Spleen (tissue), 11 donors: Measurements from ENCODE around the gene SUCLG2. TPM values are rescaled to one million over a fixed set of nuclear protein-coding genes. Genes with fewer than 3 reads are reported as not detected.
A peak's percentile ranks its signal among the peaks of the same experiment; 100 is the strongest.

Experiments used
- DNase-seq: peaks from one replicate; pipeline ENCODE4 v3.0.0-alpha.2; 2020
- H3K27ac ChIP-seq, 8 donors: fragments of 200-600 bp; sonication (generic) in 7 of 8; 1 replicate in 4 of 8; 2 replicates in 4 of 8; pipeline versions ENCODE4 v1.5.0 to v1.8.0; 2016 to 2021; ENCODE audit warnings: inconsistent platforms in 4 of 8, mild to moderate bottlenecking in 4 of 8, moderate library complexity in 1 of 8
- H3K27me3 ChIP-seq, 7 donors: fragments of 200-600 bp; sonication (generic) in 6 of 7; replicated peaks in 1 of 7; 1 replicate in 4 of 7; 2 replicates in 3 of 7; pipeline versions ENCODE4 v1.5.0 to v1.8.0; 2016 to 2021; ENCODE audit warnings: inconsistent platforms in 3 of 7, mild to moderate bottlenecking in 1 of 7
- H3K36me3 ChIP-seq, 6 donors: fragments of 200-600 bp; sonication (generic) in 5 of 6; 1 replicate in 4 of 6; 2 replicates in 2 of 6; pipeline versions ENCODE4 v1.5.0 to v1.8.0; 2016 to 2021; ENCODE audit warnings: inconsistent platforms in 2 of 6
- H3K4me1 ChIP-seq, 6 donors: fragments of 200-600 bp; sonication (generic) in 5 of 6; 1 replicate in 3 of 6; 2 replicates in 3 of 6; pipeline versions ENCODE4 v1.5.0 to v1.8.0; 2016 to 2021; ENCODE audit warnings: inconsistent platforms in 3 of 6
- H3K4me3 ChIP-seq, 8 donors: fragments of 200-600 bp; sonication (generic) in 7 of 8; 1 replicate in 4 of 8; 2 replicates in 4 of 8; pipeline versions ENCODE4 v1.5.0 to v1.8.0; 2016 to 2021; ENCODE audit warnings: inconsistent platforms in 4 of 8, mild to moderate bottlenecking in 4 of 8, moderate library complexity in 2 of 8
- H3K9me3 ChIP-seq, 8 donors: fragments of 200-600 bp; sonication (generic) in 7 of 8; 1 replicate in 4 of 8; 2 replicates in 4 of 8; pipeline versions ENCODE4 v1.5.0 to v1.8.0; 2016 to 2021; ENCODE audit warnings: inconsistent platforms in 4 of 8
- POLR2A ChIP-seq, 3 donors: fragments of 450-650 bp; IDR thresholded peaks; one replicate each; pipeline ENCODE4 v1.5.1; 2017; ENCODE audit warnings: antibody characterized with exemption in 3 of 3, mild to moderate bottlenecking in 1 of 3
- POLR2AphosphoS5 ChIP-seq, 3 donors: sonication (generic); formaldehyde crosslinking; IDR thresholded peaks; one replicate each; pipeline ENCODE4 v1.5.1; 2017; ENCODE audit warnings: antibody characterized with exemption in 3 of 3
- WGBS, 5 donors: extraction: QIAGEN DNeasy Blood & Tissue Kit in 3 of 5; methylation state at CpG; one replicate each; pipeline versions ENCODE4 v1.1.5 to v1.1.7; 2013 to 2018; 5-methylcytosine and 5-hydroxymethylcytosine counted together
- intact Hi-C: fragments of 100-400 bp; cut with DNase I; formaldehyde crosslinking; loops from one replicate; pipeline ENCODE4 v1.15.0; 2023; ENCODE audit warnings: low total_unique reads
- polyA plus RNA-seq, 3 donors: library from polyadenylated mRNA; stranded (reverse); fragments of 200-250 nt; gene quantifications; one replicate each; pipeline ENCODE4 v1.2.1, GENCODE V29; 2013
- total RNA-seq, 7 donors: library from RNA; depleted of rRNA in 3 of 7; stranded (reverse); fragments of >200 nt in 3 of 7; fragmentation: NEBNext Ultra II Directional in 4 of 7; extraction: Animal tissue kit (Norgen Biotek cat#: 25700) in 4 of 7; gene quantifications; one replicate each; pipeline versions ENCODE4 v1.1.0 to v1.2.1, GENCODE V29; 2016 to 2021
- TF ChIP-seq, protein P1 (sequence below), 11 experiments: fragments of 200-600 bp in 7 of 11; fragments of 450-650 bp in 4 of 11; sonication (generic) in 4 of 11; IDR thresholded peaks in 8 of 11; conservative IDR thresholded peaks in 3 of 11; 1 replicate in 7 of 11; 2 replicates in 4 of 11; pipeline versions ENCODE4 v1.4.0 to v1.8.0; 2016 to 2021; ENCODE audit warnings: antibody characterized with exemption in 11 of 11, inconsistent platforms in 4 of 11, mild to moderate bottlenecking in 1 of 11
- donor health status: healthy with polysubstance abuse.
- donor health status: DM: no; HTN: no; CAD: no; lungs with moderate emphysema.
- donor health status: DM: no; HTN: no; CAD: no.
- donor health status: Bipolar disorder and iron deficiency.
- donor health status: healthy.
- donor health status: DM: no; HTN: no; CAD: no.
- donor health status: DM: yes; HTN: yes; CAD: no.

The SUCLG2 gene
- total and polyA plus RNA-seq, 10 donors: 31.5 to 75.6 (median 55.2) TPM

- intact Hi-C loops: no loop called here
- no peaks in the 10 kb centered on the region for H3K27me3 ChIP-seq
- TF ChIP-seq, protein P1, sequence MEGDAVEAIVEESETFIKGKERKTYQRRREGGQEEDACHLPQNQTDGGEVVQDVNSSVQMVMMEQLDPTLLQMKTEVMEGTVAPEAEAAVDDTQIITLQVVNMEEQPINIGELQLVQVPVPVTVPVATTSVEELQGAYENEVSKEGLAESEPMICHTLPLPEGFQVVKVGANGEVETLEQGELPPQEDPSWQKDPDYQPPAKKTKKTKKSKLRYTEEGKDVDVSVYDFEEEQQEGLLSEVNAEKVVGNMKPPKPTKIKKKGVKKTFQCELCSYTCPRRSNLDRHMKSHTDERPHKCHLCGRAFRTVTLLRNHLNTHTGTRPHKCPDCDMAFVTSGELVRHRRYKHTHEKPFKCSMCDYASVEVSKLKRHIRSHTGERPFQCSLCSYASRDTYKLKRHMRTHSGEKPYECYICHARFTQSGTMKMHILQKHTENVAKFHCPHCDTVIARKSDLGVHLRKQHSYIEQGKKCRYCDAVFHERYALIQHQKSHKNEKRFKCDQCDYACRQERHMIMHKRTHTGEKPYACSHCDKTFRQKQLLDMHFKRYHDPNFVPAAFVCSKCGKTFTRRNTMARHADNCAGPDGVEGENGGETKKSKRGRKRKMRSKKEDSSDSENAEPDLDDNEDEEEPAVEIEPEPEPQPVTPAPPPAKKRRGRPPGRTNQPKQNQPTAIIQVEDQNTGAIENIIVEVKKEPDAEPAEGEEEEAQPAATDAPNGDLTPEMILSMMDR (IDR thresholded peaks at IDR 0.05 in 8 of 11, conservative IDR thresholded peaks at IDR 0.05 in 3 of 11): no peak
- no peak for TF ChIP-seq POLR2A (IDR thresholded peaks at IDR 0.05)
- TF ChIP-seq POLR2AphosphoS5 (IDR thresholded peaks at IDR 0.05): no peak
- WGBS, 5 donors: 91 to 98% (median 95%) methylated on average over 2 of the region's 2 CpGs
- no peak overlapping the region for H3K4me3 ChIP-seq
- DNase-seq: no peak
- peaks cover 3 to 77% (median 32%) of the 10 kb centered on the region in 6 donors for H3K36me3 ChIP-seq
- peaks cover 0 to 3% (median 0%) of the 10 kb centered on the region in 6 donors for H3K4me1 ChIP-seq
- no peaks in the 10 kb centered on the region for H3K9me3 ChIP-seq
- H3K27ac ChIP-seq: no peak overlapping the region
These were observed 46.4 kb downstream of the SUCLG2 start for GRCh38 chr3:67608034-67608433.

- no peaks in the 10 kb centered on the region for H3K27me3 ChIP-seq
- no peak for TF ChIP-seq POLR2A (IDR thresholded peaks at IDR 0.05)
- TF ChIP-seq, protein P1 (IDR thresholded peaks at IDR 0.05 in 8 of 11, conservative IDR thresholded peaks at IDR 0.05 in 3 of 11): no peak
- no peak for TF ChIP-seq POLR2AphosphoS5 (IDR thresholded peaks at IDR 0.05)
- H3K4me1 ChIP-seq: peaks cover 0 to 30% (median 17%) of the 10 kb centered on the region in 6 donors
- no peak overlapping the region for H3K4me3 ChIP-seq
- intact Hi-C loops: no loop called here
- no peaks in the 10 kb centered on the region for H3K9me3 ChIP-seq
- no peak overlapping the region for H3K27ac ChIP-seq
- peaks cover 3 to 71% (median 30%) of the 10 kb centered on the region in 6 donors for H3K36me3 ChIP-seq
- DNase-seq: no peak
- 47 to 80% (median 60%) methylated on average over 1 of the region's 1 CpG for WGBS, 5 donors
These were observed 49.0 kb downstream of the SUCLG2 start for GRCh38 chr3:67605377-67605776.

DNA sequence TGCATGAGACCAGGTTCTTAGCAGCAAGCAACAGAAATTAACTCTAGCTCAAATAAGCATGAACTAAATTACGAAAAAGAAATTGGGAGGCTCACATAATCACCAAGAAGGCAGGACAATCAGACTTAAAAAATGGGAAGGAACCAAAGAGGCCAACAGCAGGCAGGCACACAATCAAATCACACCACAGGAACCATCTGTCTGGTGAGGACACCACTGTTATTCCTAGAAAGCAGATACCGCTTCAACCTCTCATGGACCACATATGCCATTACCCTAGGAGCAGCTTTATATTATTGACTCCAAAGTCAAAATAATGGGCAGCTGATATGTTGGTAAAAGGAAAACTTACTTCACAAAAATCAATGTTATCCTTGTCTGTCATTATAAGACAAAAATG lies 51.6 kb downstream of the SUCLG2 start:
- WGBS, 5 donors: 53 to 91% (median 62%) methylated on average over 2 of the region's 2 CpGs
- DNase-seq: no peak
- H3K27ac ChIP-seq: no peak overlapping the region
- H3K36me3 ChIP-seq: peaks cover 0 to 62% (median 14%) of the 10 kb centered on the region in 6 donors
- no peak overlapping the region for H3K4me3 ChIP-seq
- TF ChIP-seq, protein P1 (IDR thresholded peaks at IDR 0.05 in 8 of 11, conservative IDR thresholded peaks at IDR 0.05 in 3 of 11): no peak
- TF ChIP-seq POLR2AphosphoS5 (IDR thresholded peaks at IDR 0.05) (no peak), POLR2A (IDR thresholded peaks at IDR 0.05) (no peak)
- peaks cover 0 to 52% (median 18%) of the 10 kb centered on the region in 6 donors for H3K4me1 ChIP-seq
- intact Hi-C loops: no loop called here
- H3K27me3 ChIP-seq: no peaks in the 10 kb centered on the region
- no peaks in the 10 kb centered on the region for H3K9me3 ChIP-seq

DNA sequence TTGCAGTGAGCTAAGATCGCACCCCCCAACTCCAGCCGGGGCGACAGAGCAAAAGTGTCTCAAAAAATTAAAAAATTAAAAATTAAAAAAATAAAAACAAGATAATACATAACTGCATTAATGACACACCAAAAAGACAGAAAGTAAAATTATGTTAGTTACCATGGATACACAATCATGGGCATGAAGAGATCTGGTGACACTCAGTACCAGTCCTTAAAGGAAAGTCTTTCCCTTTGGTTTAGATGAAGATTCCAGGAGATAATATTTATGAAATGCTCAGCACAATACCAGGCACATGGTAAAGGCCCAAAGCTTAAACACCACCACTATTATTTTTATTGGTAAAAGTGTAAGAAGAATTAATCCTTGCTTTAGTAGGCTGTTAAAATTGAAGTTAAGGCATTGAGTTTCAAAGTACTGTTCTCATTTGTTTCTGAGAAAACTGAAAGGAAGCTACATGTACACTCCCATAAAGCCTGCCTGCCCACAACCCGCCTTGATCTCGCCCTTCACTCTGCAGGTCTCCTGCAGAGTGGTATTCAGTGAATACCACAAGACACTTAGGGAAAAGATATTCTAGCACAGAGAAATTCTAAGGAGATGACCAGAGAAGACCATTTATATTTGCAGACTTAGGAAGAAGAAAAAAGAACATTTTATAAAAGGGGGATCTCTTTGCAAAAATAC lies 52.3 kb downstream of the SUCLG2 start:
- 84 to 87% (median 85%) methylated on average over 5 of the region's 5 CpGs for WGBS, 5 donors
- no peak for DNase-seq
- Histone ChIP-seq H3K36me3 (peaks cover 0 to 62% (median 7%) of the 10 kb centered on the region in 6 donors), H3K27ac (peak overlapping the region in 2 of 8 donors; percentile 17 to 36), H3K4me3 (no peak overlapping the region), H3K4me1 (peaks cover 0 to 52% (median 18%) of the 10 kb centered on the region in 6 donors), H3K27me3 (no peaks in the 10 kb centered on the region), H3K9me3 (no peaks in the 10 kb centered on the region)
- intact Hi-C loops: no loop called here
- TF ChIP-seq, protein P1 (IDR thresholded peaks at IDR 0.05 in 8 of 11, conservative IDR thresholded peaks at IDR 0.05 in 3 of 11): no peak
- TF ChIP-seq POLR2A (IDR thresholded peaks at IDR 0.05) (no peak), POLR2AphosphoS5 (IDR thresholded peaks at IDR 0.05) (no peak)
